ENCODE results near the gene UBALD1. TPM values are rescaled to one million over a fixed set of nuclear protein-coding genes. Genes with fewer than 3 reads are reported as not detected.

The UBALD1 gene
- total and polyA plus RNA-seq, 9 of the 15 experiments (the other 6 are each of a cell fraction or from before 2014, with no cell fraction given) = 1.3 to 38.0 (median 6.2) TPM; not detected in 2

DNA sequence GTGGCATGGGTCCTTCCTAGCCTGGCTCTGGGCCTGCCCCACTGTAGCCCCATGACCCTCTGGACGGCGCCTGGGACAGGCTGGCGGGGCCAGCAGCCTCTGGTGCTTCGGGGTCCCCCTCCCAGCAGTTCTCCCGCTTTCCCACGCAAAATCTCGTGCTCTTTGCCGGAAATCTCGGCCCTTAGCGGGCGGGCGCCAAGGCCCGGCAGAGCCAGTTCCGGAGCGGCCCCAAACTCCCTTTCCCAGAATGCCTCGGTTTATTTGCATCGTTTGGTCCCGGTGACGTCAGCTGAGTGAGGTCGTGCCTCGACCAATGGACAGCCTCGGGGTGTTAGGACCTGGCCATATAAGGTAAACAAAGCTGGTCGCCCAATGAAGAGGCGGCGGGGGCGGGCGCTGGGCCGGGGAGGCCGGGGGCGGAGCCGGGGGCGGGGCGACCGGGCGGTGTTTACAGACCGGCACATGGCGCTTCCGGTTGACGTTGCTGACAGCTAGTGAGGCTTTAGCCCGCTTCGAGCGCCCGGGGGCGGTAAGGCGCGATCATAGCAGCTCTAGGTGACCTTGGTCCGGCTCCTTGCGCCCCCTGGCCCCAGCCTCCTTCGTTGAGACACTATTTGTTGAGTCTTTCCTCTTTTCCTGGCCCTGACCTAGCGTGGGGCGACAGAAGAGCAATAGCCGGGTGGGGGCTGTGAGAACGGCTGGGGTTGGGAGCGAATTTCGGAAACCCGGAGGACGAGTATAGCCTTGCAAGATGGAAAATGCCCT lies 1.5 kb upstream of the UBALD1 start (continued):
- TF ChIP-seq, protein P1, sequence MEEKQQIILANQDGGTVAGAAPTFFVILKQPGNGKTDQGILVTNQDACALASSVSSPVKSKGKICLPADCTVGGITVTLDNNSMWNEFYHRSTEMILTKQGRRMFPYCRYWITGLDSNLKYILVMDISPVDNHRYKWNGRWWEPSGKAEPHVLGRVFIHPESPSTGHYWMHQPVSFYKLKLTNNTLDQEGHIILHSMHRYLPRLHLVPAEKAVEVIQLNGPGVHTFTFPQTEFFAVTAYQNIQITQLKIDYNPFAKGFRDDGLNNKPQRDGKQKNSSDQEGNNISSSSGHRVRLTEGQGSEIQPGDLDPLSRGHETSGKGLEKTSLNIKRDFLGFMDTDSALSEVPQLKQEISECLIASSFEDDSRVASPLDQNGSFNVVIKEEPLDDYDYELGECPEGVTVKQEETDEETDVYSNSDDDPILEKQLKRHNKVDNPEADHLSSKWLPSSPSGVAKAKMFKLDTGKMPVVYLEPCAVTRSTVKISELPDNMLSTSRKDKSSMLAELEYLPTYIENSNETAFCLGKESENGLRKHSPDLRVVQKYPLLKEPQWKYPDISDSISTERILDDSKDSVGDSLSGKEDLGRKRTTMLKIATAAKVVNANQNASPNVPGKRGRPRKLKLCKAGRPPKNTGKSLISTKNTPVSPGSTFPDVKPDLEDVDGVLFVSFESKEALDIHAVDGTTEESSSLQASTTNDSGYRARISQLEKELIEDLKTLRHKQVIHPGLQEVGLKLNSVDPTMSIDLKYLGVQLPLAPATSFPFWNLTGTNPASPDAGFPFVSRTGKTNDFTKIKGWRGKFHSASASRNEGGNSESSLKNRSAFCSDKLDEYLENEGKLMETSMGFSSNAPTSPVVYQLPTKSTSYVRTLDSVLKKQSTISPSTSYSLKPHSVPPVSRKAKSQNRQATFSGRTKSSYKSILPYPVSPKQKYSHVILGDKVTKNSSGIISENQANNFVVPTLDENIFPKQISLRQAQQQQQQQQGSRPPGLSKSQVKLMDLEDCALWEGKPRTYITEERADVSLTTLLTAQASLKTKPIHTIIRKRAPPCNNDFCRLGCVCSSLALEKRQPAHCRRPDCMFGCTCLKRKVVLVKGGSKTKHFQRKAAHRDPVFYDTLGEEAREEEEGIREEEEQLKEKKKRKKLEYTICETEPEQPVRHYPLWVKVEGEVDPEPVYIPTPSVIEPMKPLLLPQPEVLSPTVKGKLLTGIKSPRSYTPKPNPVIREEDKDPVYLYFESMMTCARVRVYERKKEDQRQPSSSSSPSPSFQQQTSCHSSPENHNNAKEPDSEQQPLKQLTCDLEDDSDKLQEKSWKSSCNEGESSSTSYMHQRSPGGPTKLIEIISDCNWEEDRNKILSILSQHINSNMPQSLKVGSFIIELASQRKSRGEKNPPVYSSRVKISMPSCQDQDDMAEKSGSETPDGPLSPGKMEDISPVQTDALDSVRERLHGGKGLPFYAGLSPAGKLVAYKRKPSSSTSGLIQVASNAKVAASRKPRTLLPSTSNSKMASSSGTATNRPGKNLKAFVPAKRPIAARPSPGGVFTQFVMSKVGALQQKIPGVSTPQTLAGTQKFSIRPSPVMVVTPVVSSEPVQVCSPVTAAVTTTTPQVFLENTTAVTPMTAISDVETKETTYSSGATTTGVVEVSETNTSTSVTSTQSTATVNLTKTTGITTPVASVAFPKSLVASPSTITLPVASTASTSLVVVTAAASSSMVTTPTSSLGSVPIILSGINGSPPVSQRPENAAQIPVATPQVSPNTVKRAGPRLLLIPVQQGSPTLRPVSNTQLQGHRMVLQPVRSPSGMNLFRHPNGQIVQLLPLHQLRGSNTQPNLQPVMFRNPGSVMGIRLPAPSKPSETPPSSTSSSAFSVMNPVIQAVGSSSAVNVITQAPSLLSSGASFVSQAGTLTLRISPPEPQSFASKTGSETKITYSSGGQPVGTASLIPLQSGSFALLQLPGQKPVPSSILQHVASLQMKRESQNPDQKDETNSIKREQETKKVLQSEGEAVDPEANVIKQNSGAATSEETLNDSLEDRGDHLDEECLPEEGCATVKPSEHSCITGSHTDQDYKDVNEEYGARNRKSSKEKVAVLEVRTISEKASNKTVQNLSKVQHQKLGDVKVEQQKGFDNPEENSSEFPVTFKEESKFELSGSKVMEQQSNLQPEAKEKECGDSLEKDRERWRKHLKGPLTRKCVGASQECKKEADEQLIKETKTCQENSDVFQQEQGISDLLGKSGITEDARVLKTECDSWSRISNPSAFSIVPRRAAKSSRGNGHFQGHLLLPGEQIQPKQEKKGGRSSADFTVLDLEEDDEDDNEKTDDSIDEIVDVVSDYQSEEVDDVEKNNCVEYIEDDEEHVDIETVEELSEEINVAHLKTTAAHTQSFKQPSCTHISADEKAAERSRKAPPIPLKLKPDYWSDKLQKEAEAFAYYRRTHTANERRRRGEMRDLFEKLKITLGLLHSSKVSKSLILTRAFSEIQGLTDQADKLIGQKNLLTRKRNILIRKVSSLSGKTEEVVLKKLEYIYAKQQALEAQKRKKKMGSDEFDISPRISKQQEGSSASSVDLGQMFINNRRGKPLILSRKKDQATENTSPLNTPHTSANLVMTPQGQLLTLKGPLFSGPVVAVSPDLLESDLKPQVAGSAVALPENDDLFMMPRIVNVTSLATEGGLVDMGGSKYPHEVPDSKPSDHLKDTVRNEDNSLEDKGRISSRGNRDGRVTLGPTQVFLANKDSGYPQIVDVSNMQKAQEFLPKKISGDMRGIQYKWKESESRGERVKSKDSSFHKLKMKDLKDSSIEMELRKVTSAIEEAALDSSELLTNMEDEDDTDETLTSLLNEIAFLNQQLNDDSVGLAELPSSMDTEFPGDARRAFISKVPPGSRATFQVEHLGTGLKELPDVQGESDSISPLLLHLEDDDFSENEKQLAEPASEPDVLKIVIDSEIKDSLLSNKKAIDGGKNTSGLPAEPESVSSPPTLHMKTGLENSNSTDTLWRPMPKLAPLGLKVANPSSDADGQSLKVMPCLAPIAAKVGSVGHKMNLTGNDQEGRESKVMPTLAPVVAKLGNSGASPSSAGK (IDR thresholded peaks at IDR 0.05) = peak; percentile 66
- peak; percentile 97 for TF ChIP-seq CHD2 (IDR thresholded peaks at IDR 0.05; ENCODE audit: low read depth, low read length)
- no peak for TF ChIP-seq BRF1 (IDR thresholded peaks at IDR 0.05; ENCODE audit: borderline replicate concordance, extremely low read depth, insufficient read length)
- TF ChIP-seq EP400 (IDR thresholded peaks at IDR 0.05) = peak; percentile 88
- TF ChIP-seq, protein P2, sequence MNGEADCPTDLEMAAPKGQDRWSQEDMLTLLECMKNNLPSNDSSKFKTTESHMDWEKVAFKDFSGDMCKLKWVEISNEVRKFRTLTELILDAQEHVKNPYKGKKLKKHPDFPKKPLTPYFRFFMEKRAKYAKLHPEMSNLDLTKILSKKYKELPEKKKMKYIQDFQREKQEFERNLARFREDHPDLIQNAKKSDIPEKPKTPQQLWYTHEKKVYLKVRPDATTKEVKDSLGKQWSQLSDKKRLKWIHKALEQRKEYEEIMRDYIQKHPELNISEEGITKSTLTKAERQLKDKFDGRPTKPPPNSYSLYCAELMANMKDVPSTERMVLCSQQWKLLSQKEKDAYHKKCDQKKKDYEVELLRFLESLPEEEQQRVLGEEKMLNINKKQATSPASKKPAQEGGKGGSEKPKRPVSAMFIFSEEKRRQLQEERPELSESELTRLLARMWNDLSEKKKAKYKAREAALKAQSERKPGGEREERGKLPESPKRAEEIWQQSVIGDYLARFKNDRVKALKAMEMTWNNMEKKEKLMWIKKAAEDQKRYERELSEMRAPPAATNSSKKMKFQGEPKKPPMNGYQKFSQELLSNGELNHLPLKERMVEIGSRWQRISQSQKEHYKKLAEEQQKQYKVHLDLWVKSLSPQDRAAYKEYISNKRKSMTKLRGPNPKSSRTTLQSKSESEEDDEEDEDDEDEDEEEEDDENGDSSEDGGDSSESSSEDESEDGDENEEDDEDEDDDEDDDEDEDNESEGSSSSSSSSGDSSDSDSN (IDR thresholded peaks at IDR 0.05; ENCODE audit: borderline replicate concordance in 1 of 2, low read depth in 2 of 2, low read length in 2 of 2) = peak; percentile 58 to 70; a peak in 1 of 4 replicates
